ENCODE data around the gene BLTP1. TPM values are rescaled to one million over a fixed set of nuclear protein-coding genes. Genes with fewer than 3 reads are reported as not detected.

BLTP1 gene
- total and polyA plus RNA-seq, 9 of the 15 experiments (the other 6 are each of a cell fraction or from before 2014, with no cell fraction given): 2.8 to 26.0 (median 13.1) TPM

GRCh38 chr4:122117743-122118142, 34.4 kb upstream of the BLTP1 start (continued):
- TF ChIP-seq TCF15 (CRISPR knock-in tag; IDR thresholded peaks at IDR 0.05) (no peak), ZNF23 (CRISPR knock-in tag; IDR thresholded peaks at IDR 0.05) (no peak), E2F5 (CRISPR knock-in tag; IDR thresholded peaks at IDR 0.05) (no peak), HMG20A (CRISPR knock-in tag; conservative IDR thresholded peaks at IDR 0.05) (no peak)

GRCh38 chr4:122118243-122118642, 33.9 kb upstream of the BLTP1 start:
- Histone ChIP-seq H4K20me1 (replicated peaks; ENCODE audit: control insufficient read depth, insufficient read depth, low read length) (no peaks in the 10 kb centered on the region), H2AFZ (ENCODE audit: low read depth, low read length) (no peak overlapping the region), H3K79me2 (ENCODE audit: control insufficient read depth, insufficient read depth, low read length) (no peaks in the 10 kb centered on the region), H3K9me3 (replicated peaks; ENCODE audit: control insufficient read depth, insufficient read depth, low read depth, low read length) (no peaks in the 10 kb centered on the region; the same call in 1 of the 2 replicates), H3K9me1 (ENCODE audit: control insufficient read depth, insufficient read depth, low read length) (no peaks in the 10 kb centered on the region), H3K27ac (ENCODE audit: extremely low read depth, low read depth, low read length) (no peak overlapping the region), H3K4me2 (ENCODE audit: insufficient read depth, low read length) (peak overlapping the region; percentile 34; the same call in 1 of the 2 replicates), H3K4me3 (no peak overlapping the region), H3K27me3 (ENCODE audit: control insufficient read depth in 2 of 2, insufficient read depth in 2 of 2, low read length in 2 of 2) (no peaks in the 10 kb centered on the region), H3K9ac (ENCODE audit: insufficient read depth in 1 of 2, low read depth in 2 of 2, low read length in 2 of 2) (no peak overlapping the region), H3K36me3 (ENCODE audit: control insufficient read depth, insufficient read depth, low read length) (no peaks in the 10 kb centered on the region), H3K4me1 (replicated peaks in 1 of 2; ENCODE audit: control insufficient read depth in 2 of 2, insufficient read depth in 2 of 2, low read length in 2 of 2) (peaks cover 0 to 29% of the 10 kb centered on the region in 2 experiments; a peak in 3 of 5 replicates)
- no TSS peak for BruUV-seq (replicated peaks)
- intact Hi-C loops (cut with micrococcal nuclease) (no loop called here), in situ Hi-C loops (cut with MboI) (no loop called here)
- WGBS (ENCODE audit: insufficient coverage, low coverage, missing lambda C conversion rate): 0% methylated on average over 1 of the region's 1 CpG
- FAIRE-seq (no peak), ATAC-seq (peak; percentile 76), DNase-seq (ENCODE audit: extremely low read depth in 1 of 4, low spot score in 3 of 4) (peak in 3 of 4 experiments; percentile 12 to 32 (median 20))
- POLR2A ChIA-PET: interaction anchor here (0.9 kb wide), 1 partner anchor 15 kb away, joined by 3 read pairs; no protein-coding TSS in a partner anchor
- CTCF ChIA-PET (ENCODE audit: low intra/inter-chr PET ratio): no interaction called here
- TF ChIP-seq ZNF584 (CRISPR knock-in tag; IDR thresholded peaks at IDR 0.05; ENCODE audit: low read depth) (0 out of 2 replicates have a peak, but pooled peaks have one; percentile 44), GATA2 (CRISPR knock-in tag; IDR thresholded peaks at IDR 0.05) (0 out of 2 replicates have a peak, but pooled peaks have one; percentile 17), ELK1 (CRISPR knock-in tag; IDR thresholded peaks at IDR 0.05) (no peak), ZNF408 (CRISPR knock-in tag; IDR thresholded peaks at IDR 0.05; ENCODE audit: low read depth) (no peak), NCOR1 (IDR thresholded peaks at IDR 0.05) (peak; percentile 85), ZKSCAN3 (CRISPR knock-in tag; IDR thresholded peaks at IDR 0.05) (no peak), SRSF1 (IDR thresholded peaks at IDR 0.05; ENCODE audit: low read depth, low read length) (no peak), HMBOX1 (IDR thresholded peaks at IDR 0.05) (peak; percentile 26; the same call in 1 of the 2 replicates), NR2C2 (CRISPR knock-in tag; IDR thresholded peaks at IDR 0.05) (no peak), NR2C2 (tag; IDR thresholded peaks at IDR 0.05) (no peak)

All from K562 (cell line).